Ishikawa (cell line): Measurements from ENCODE around the gene ADAM29.

ENCODE experiments used
- CEBPB ChIP-seq: IDR thresholded peaks from 2 replicates; pipeline ENCODE4 v1.6.1; 2012
- CREB1 ChIP-seq: IDR thresholded peaks from 2 replicates; pipeline ENCODE4 v1.6.1; 2012; ENCODE audit warnings: low read depth
- EGR1 ChIP-seq: IDR thresholded peaks from 2 replicates; pipeline ENCODE4 v1.6.1; 2012
- EP300 ChIP-seq: IDR thresholded peaks from 2 replicates; pipeline ENCODE4 v1.6.1; 2012; ENCODE audit warnings: borderline replicate concordance
- FOXM1 ChIP-seq: IDR thresholded peaks from 2 replicates; pipeline ENCODE4 v1.6.1; 2012; ENCODE audit warnings: low read depth, borderline replicate concordance
- NFIC ChIP-seq: IDR thresholded peaks from 2 replicates; pipeline ENCODE4 v1.6.1; 2012
- RAD21 ChIP-seq: IDR thresholded peaks from 2 replicates; pipeline ENCODE4 v1.6.1; 2012; ENCODE audit warnings: low read depth
- TAF1 ChIP-seq: IDR thresholded peaks from 2 replicates; pipeline ENCODE4 v1.6.1; 2012; ENCODE audit warnings: low read depth, mild to moderate bottlenecking
- TCF12 ChIP-seq: IDR thresholded peaks from 2 replicates; pipeline ENCODE4 v1.6.1; 2012; ENCODE audit warnings: low read depth
- TEAD4 ChIP-seq: IDR thresholded peaks from 2 replicates; pipeline ENCODE4 v1.6.1; 2012
- YY1 ChIP-seq: IDR thresholded peaks from 2 replicates; pipeline ENCODE4 v1.6.1; 2012; ENCODE audit warnings: low read depth
- ZBTB7A ChIP-seq: IDR thresholded peaks from 2 replicates; pipeline ENCODE4 v1.6.1; 2012; ENCODE audit warnings: low read depth
- TF ChIP-seq, protein P1 (sequence below): IDR thresholded peaks from 2 replicates; pipeline ENCODE4 v1.6.1; 2012
- TF ChIP-seq, protein P2 (sequence below): IDR thresholded peaks from 2 replicates; pipeline ENCODE4 v1.6.1; 2012; ENCODE audit warnings: low read depth, mild to moderate bottlenecking
- TF ChIP-seq, protein P3 (sequence below): IDR thresholded peaks from 2 replicates; pipeline ENCODE4 v1.6.1; 2012

ADAM29 gene

DNA sequence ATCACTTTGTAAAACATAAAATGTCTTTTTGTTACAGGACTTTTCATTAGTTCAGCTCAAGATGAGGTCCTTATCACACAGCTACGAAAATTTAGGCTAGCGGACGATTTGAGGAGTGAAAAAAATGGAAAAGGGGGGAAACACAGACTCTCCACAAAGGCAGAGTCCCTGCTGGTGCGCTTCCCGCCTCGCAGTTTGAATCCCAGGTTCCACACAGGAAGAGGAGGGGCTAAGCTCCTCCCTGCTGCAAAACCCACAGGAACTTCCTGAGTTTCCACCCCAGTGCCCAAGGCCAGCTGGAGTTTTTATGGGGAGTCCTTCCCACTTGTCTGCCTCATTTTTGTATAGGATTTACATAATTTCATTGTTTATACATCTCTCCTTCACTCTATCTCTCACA lies 11.2 kb downstream of the ADAM29 start:
- TF ChIP-seq TEAD4 (no peak), YY1 (no peak), CEBPB (no peak), FOXM1 (no peak), EP300 (no peak), TAF1 (no peak), NFIC (no peak), ZBTB7A (no peak), TCF12 (no peak), CREB1 (no peak), RAD21 (no peak), EGR1 (no peak)
- TF ChIP-seq, protein P1, sequence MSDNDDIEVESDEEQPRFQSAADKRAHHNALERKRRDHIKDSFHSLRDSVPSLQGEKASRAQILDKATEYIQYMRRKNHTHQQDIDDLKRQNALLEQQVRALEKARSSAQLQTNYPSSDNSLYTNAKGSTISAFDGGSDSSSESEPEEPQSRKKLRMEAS: no peak
- TF ChIP-seq, protein P2, sequence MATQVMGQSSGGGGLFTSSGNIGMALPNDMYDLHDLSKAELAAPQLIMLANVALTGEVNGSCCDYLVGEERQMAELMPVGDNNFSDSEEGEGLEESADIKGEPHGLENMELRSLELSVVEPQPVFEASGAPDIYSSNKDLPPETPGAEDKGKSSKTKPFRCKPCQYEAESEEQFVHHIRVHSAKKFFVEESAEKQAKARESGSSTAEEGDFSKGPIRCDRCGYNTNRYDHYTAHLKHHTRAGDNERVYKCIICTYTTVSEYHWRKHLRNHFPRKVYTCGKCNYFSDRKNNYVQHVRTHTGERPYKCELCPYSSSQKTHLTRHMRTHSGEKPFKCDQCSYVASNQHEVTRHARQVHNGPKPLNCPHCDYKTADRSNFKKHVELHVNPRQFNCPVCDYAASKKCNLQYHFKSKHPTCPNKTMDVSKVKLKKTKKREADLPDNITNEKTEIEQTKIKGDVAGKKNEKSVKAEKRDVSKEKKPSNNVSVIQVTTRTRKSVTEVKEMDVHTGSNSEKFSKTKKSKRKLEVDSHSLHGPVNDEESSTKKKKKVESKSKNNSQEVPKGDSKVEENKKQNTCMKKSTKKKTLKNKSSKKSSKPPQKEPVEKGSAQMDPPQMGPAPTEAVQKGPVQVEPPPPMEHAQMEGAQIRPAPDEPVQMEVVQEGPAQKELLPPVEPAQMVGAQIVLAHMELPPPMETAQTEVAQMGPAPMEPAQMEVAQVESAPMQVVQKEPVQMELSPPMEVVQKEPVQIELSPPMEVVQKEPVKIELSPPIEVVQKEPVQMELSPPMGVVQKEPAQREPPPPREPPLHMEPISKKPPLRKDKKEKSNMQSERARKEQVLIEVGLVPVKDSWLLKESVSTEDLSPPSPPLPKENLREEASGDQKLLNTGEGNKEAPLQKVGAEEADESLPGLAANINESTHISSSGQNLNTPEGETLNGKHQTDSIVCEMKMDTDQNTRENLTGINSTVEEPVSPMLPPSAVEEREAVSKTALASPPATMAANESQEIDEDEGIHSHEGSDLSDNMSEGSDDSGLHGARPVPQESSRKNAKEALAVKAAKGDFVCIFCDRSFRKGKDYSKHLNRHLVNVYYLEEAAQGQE: no peak
- TF ChIP-seq, protein P3, sequence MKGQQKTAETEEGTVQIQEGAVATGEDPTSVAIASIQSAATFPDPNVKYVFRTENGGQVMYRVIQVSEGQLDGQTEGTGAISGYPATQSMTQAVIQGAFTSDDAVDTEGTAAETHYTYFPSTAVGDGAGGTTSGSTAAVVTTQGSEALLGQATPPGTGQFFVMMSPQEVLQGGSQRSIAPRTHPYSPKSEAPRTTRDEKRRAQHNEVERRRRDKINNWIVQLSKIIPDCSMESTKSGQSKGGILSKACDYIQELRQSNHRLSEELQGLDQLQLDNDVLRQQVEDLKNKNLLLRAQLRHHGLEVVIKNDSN: no peak

DNA sequence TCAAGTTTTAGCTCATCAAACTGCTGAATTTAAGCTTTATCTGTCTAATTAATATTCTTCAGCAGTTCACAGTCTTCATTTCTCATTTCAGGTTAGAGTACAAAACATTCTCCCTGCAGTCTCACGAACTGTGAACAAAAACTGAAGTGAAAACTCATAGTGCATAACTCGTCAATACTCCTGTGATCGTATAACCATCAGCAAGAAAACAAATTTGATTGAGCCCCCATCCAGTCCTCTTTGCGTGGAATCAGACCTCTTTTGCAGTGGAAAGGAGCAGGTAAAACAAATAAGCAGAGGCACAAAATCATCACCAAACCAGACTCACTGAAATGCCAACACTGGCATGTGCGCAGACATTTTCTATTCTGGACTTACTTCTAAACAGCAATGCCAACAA lies 12.7 kb downstream of the ADAM29 start:
- TF ChIP-seq, protein P2: no peak
- no peak for TF ChIP-seq YY1
- no peak for TF ChIP-seq FOXM1
- no peak for TF ChIP-seq CREB1
- no peak for TF ChIP-seq TAF1
- TF ChIP-seq, protein P1: no peak

DNA sequence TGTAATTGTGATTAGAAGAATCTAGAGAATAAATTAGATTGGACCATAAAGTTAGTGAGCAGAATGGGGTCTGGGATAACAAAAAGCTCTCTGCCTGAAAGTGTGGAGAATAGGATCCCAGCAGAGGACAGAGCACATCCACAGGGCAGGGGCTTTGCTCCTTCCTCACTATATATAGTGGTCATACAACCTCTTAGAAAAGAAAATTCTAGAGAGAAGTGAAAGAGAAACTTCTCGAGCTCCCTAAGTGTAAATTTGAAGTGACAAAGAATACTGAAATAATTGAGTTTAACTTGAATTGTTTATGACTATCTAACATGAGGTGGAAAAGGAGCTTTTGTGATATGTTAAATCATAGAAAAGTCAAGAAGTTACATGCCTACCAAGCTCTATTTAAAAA lies 14.9 kb downstream of the ADAM29 start:
- TF ChIP-seq EP300: no peak
- TF ChIP-seq EGR1: no peak
- no peak for TF ChIP-seq NFIC
- TF ChIP-seq, protein P1: no peak
- no peak for TF ChIP-seq YY1
- TF ChIP-seq, protein P3: no peak

DNA sequence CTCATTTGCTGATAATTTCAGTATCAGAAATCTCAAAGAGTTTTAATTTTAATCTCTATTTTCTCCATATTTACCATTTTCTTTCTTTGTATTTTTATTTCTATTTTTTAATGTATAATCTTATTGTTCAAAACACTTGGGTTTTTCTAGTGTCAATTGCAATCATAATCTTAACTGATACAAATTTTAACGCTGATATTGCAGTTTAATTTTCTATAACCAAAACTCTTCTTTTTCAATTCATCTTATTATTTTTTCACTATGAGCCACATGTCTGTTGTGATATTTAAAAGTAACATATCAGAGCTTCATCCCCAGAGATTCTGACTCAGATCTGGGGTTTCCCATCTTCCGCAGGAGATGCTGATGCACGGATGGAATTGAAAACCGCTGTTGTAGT lies 16.2 kb downstream of the ADAM29 start:
- no peak for TF ChIP-seq CREB1
- TF ChIP-seq CEBPB: no peak
- TF ChIP-seq, protein P1: no peak
- no peak for TF ChIP-seq EGR1
- no peak for TF ChIP-seq TCF12
- TF ChIP-seq TAF1: no peak
- TF ChIP-seq YY1: no peak
- TF ChIP-seq EP300: no peak
- TF ChIP-seq RAD21: no peak
- TF ChIP-seq, protein P2: no peak
- no peak for TF ChIP-seq NFIC
- TF ChIP-seq FOXM1: no peak
- TF ChIP-seq ZBTB7A: no peak
